Measurements from ENCODE around the gene GSX2.

- no peak for TF ChIP-seq CTCF (optimal IDR thresholded peaks at IDR 0.05 in 1 of 3, IDR thresholded peaks at IDR 0.05 in 1 of 3, conservative IDR thresholded peaks at IDR 0.05 in 1 of 3; ENCODE audit: extremely low read depth in 1 of 3, insufficient read depth in 2 of 3, low read length in 3 of 3)
- TF ChIP-seq EZH2 (IDR thresholded peaks at IDR 0.05; ENCODE audit: low read length) = no peak
Observed at GRCh38 chr4:54099287-54099747, 646 bp upstream of the GSX2 start.
